Measurements from ENCODE around the gene ANAPC1. TPM values are rescaled to one million over a fixed set of nuclear protein-coding genes. Genes with fewer than 3 reads are reported as not detected.
"Not testable (repeated sequence)": the region's sequence is repeated elsewhere in the genome, so short reads cannot be mapped to it uniquely, and the experiment has no call there.

The ANAPC1 gene
- total RNA-seq, 1 donor from 2014 or later: 39.9 TPM

DNA sequence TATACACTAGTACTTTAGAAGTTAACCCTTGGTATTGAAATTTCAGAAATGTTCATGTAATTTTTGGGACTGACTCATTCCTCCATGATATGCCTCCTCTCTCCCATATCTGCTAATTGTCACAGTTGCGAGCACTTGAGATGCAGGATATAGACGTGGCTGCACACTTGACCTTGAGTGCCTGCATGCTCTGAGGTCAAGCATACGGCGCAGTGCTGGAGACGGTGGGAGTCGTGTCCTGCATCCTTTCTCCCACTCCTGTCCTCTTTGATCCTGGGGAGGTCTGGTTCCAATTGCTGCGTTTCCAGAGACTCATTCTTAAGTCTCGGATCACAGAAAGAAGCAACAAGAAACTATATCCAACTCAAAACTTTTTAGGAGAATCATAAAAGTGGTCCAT lies 139.2 kb downstream of the ANAPC1 start:
- not testable (repeated sequence) for DNase-seq (ENCODE audit: low read depth in 2 of 2)

DNA sequence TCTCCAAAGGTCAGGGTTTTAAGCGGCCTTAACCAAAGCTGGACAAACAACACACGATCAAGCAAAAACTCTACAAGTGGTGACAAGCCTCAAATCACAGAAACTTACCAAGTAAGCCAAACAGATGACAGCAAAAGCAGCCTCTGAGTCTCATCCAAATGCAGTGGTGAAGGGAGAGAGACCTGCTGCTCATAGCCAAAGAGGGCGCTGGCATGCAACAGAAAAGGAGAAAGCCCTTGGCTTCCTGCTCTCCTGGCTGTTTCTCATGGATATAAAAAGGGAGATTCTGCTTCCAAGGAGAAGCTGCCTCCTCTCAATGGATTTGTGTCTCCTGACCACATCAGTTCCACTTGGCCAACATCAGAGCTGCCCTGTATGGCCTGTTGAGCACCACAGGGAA lies 142.5 kb downstream of the ANAPC1 start:
- DNase-seq (ENCODE audit: low read depth in 2 of 2): not testable (repeated sequence)

DNA sequence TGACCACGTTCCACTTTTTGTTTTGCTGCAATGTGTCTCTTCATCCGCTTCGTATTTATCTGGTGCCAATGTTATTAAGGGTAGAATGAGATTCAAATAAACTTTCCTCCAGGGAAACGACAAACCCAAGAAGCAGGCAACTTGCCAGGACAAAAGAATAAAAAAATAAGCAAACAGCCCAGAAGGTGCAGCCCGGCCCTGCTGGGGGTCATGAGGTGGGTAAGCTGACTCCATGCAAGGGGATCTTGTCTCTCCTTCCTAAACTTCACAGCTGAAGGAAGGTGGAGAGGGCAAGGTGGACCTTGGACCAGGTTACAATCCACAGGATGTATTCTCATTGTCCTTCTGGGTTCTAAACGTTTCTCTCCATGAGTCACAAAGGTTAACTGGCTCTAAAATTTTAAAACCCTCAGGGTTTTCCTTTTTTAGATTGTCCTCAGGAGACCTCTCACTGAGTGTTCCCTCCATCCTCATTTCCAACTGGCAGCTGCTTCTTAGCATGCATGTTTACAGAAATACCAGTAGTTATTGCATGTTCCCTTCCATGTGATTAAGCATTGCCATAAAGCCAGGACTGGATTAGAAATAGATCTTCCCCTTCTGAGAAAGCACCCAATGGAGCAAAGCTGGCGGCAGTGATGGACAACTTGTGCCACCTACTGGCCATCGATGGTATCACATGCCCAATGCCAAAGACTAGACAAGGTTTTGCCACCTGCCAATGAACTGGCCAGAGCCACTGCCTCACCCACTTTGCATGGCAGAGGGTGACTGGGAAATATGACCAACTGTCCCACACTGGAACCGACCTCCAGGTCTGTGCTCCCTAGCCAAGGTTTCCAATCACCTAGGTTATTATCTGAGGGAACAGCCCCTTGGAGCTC lies 147.9 kb downstream of the ANAPC1 start:
- DNase-seq (ENCODE audit: low read depth in 2 of 2): peak in 1 of 2 donors; percentile 33

DNA sequence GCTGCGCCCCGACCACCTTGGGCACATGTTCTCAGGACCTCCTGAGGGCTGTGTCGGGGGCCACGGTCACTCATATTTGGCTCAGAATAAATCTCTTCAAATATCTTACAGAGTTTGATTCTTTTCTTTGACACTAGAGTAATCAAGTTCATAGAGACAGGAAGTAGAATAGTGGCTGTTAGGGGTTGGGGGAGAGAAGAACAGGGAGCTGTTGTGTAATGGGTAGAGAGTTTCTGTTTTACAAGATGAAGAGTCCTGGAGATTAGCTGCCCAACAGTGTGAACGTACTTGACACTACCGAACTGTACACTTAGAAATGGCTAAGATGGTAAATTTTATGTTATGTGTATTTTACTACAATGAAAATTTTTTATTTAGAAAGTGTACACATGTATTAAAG lies 148.6 kb downstream of the ANAPC1 start:
- not testable (repeated sequence) for DNase-seq (ENCODE audit: low read depth in 2 of 2)

DNA sequence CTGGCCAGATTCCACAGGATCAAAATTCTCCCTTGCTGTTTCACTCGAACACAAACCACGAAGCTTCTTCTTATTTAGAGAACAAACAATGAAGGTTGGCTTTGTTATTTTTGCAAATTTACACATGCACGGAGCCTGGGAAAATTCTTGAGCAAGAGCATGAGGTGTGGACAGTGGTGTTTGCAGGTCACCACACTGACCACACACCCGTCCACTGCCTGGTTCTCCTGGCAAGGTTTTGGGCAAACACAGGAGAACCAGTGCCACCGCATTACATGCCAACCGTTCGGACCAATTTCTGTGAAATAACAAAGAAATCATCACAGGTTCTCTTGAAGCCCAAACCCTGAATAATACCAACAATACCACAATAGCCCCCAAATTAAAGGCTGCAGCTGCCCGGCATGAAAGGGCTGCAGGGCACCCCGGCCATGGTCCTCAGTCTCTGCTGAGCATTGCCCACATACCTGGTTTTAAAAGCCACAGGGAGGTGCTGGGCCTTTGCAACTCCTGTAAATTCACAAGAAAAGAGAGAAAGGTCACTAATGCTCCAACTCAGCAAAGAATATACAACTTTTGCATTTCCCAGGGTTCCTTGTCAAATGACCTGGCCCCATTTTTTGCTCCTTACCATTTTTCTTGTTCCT lies 154.1 kb downstream of the ANAPC1 start:
- not testable (repeated sequence) for DNase-seq (ENCODE audit: low read depth in 2 of 2)

DNA sequence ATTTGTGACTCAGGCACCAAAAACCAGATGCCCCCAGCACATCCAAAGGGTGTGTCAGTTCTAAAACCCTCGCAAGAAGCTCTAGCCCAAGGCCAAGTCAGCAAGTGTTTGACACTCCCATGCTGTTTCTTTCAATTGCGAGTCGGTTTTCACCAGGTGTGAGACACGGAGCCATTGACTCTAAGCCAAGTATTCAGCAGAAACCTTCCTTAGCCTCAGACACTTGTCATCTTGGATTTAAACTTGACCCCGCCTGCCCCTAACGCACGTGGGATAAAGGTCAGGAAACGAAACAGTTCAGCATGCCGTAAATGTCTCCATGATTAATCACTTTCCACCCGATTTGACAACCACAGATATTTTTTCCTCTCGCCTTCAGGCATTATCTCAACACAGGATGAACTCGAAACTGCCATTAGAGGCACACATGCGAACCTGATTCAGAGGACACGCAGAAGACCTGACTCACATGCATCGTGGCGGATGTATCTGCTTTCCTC lies 156.3 kb downstream of the ANAPC1 start:
- DNase-seq (ENCODE audit: low read depth in 2 of 2): peak in 1 of 2 donors; percentile 34

DNA sequence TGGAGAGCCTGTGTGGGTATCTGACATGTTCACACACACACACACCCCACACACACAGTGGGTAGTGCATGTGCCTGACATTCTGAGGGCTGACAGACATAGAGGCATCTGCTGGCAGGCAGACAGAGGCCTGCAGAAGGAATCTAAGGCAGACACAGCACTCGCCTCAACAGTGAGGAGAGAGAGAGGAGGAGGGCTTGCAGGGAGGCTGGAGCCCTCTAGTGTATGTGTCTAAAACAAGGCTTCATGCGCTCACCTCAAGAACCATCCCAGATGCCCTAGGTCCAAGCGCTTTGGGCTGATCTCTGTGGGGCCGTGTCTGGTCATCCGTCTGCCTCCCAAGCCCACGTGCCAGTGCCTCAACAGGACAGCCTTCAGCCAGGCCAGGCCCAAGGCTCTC lies 158.3 kb downstream of the ANAPC1 start:
- peak; percentile 40 to 60 for DNase-seq (ENCODE audit: low read depth in 2 of 2)

DNA sequence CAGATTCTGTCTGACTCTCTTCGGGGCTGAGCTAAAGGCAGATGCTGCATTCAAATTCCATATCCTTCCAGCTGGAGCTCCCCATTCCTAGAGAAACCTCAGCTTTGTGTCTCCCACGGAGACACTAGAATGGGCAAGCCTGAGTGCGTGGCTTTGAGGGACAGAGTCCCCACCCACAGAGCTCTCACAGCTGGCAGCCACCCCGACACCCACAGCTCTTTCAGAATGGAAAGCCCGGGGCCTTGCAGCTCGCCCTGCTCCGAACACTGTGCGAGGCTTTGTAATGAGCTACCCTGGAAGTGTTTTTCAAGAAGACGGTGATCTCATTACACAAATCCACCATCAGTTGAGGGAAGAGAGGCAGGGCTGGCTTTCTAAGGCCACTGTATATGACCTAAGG lies 164.4 kb downstream of the ANAPC1 start:
- not testable (repeated sequence) for DNase-seq (ENCODE audit: low read depth in 2 of 2)

Other genes starting within 250 kb of the ANAPC1 start
- 13.9 and 21.6 TPM in 2 replicates for gene MERTK, start 14.4 kb upstream of the ANAPC1 start, total RNA-seq
- 24.2 and 32.3 TPM in 2 replicates for gene TMEM87B, start 171.1 kb upstream of the ANAPC1 start, total RNA-seq